GM18526 (cell line): Measurements from ENCODE around the gene RSPH9.

ENCODE experiments used
- POLR2A ChIP-seq: IDR thresholded peaks from 3 replicates; pipeline ENCODE4 v1.6.1; 2011; ENCODE audit not compliant: insufficient read length; ENCODE audit errors: extremely low read depth

Gene RSPH9, protein sequence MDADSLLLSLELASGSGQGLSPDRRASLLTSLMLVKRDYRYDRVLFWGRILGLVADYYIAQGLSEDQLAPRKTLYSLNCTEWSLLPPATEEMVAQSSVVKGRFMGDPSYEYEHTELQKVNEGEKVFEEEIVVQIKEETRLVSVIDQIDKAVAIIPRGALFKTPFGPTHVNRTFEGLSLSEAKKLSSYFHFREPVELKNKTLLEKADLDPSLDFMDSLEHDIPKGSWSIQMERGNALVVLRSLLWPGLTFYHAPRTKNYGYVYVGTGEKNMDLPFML

DNA sequence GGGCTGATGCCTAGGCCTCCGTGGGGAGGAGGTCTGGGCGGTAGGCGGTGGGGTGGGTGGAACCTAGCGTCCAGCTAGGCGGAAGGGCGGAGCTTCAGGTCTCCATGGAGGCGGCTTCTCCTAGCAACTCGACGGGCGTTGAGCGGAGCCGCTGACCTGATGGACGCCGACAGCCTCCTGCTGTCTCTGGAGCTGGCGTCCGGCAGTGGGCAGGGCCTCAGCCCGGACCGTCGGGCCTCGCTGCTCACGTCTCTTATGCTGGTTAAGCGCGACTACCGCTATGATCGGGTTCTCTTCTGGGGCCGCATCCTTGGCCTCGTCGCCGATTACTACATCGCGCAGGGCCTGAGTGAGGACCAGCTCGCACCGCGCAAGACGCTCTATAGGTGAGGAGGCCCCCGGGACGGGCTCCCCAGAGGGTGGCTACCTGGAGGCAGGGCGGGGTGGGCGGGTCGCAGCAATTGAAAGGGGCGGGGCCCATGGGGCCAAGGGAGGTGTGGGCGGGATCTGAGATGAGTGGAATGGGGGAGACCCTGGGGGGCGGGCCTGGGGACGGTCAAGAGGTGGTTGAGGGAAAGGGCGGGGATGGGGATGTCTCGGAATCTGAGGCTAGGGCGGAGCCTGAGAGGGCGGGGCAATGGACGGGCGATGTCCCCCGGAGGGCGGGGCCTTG lies at the start of gene RSPH9:
Gene RSPH9, plus strand, starts transcription at position 97 of the 673 bp plus-strand sequence. Its CDS starts 63 bp downstream, at position 160.
- no peak for TF ChIP-seq POLR2A

DNA sequence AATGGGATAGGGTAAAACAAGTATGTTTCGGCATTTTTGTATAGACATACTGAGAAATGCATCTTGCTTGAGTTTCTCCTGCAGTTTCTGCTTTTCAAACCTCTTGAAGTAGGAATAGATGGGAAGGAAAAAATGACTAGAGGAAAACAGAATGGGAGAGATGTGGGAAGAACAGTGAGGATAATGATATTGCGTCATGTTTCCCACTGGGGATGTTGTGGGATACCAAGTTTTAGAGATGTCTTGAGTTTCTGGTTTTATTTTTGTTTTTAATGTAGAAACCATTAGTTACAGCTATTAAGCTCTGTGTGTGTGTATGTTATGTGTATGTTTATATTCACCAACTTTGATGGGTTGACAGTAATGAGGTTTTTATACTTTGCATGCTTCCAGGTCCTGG lies 44.2 kb upstream of the RSPH9 start:
- no peak for TF ChIP-seq POLR2A

DNA sequence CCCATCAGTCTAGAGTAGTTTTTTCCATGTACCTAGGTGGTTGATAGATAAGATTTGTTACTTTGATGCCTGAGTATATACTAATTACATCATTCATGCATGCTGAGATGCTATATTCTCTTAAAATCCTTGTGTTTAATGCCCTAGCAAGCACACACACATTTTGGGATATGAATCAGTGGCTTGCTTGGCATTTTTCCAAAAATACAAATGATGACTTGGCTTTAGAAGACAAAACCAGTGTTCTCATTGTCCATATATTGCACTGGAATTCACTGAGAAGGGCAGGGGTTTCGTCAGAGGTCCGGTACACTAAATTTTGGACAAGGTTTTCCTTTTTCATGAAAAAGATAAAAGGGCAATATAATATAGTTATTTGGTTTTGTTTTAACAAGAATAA lies 40.7 kb upstream of the RSPH9 start:
- no peak for TF ChIP-seq POLR2A

DNA sequence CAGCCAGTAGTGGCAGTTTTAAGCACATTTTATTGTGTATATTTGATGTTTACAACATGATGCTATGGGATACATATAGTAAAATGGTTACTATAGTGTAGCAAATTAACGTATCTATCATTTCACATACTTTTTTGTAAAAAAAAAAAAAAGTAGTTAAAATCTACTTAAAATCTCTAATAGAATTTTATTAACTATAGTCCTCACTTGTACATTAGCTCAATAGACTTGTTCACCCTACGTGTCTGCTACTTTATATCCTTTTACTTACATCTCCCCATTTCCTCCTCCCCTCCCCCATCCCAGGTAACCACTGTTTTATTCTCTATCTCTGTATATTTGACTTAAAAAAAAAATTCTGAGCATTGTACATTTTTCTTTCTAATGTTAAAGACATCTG lies 38.8 kb upstream of the RSPH9 start:
- TF ChIP-seq POLR2A: no peak

DNA sequence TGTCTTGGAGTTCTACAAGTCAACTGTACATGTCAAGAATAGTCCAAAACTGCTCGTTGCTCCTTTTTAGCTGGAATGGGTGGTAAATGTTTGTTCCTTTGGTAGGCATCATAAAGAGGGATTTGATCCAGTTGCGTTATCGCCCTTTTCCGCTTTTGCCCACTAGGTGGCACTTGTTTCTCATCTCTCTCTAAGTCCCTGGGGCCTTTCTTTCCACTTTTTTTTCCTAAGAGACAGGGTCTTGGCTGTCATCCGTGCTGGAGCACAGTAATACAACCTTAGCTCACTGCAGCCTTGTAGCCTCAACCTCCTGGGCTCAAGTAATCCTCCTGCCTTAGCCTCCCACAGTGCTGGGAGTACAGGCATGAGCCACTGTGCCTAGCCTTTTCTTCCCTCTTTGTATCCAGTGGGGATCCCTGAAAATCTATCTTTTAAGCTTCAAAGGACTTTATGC lies 36.5 kb upstream of the RSPH9 start:
- TF ChIP-seq POLR2A: no peak

DNA sequence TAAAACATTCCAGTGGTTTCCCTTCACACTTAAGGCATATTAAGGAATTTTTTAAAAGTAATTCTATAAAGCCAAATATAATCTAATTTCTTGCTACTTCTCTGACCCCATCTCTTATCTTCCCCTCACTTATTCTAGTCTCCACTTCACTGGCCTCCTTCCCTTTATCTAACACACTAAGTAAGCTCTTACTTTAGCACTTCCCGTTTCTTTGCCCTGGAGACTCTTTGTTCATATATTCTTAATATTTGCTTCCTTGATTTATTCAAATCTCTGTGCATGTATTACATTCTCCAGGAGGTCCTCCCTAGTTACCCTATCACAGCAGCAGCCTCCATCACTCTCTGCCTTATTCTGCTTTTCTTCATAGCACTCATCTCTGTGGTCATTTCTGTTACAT lies 36.0 kb upstream of the RSPH9 start:
- TF ChIP-seq POLR2A: no peak

DNA sequence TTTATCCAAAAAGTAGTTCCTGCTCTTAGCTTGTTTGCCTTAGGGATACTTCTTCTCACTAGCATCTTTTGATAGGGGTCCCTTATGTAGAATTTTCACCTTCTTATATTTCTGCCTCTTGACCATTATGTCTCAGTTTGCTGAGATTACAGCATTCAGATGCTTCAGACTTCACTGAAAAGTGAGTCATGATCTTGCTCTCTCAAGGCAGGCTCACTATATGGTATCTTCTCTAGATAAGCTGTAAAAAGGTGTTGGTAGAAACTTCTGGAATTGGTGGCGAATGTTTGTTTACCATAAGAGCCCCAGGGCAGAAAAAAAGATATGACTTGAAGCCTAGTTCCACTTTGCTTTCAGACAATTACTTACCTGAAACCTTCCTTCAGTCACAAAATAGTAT lies 35.4 kb upstream of the RSPH9 start:
- TF ChIP-seq POLR2A: no peak

DNA sequence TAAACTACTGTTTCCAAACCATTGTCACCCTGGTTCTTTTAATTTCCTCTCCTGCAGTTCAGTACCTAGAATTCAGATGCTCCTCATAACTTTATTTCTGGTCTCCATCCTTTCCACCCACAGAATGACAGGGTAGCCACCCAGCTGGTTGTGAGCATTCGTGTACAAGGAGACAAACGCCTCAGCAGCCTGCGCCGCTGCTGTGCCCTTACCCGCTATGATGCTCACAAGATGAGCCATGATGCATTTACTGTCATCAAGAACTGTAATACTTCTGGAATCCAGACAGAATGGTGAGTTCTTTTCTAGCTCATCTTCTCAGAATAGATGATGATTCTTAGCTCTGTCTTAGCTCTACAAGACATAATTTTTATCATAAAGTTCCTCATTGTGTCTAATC lies 34.4 kb upstream of the RSPH9 start:
- TF ChIP-seq POLR2A: no peak

DNA sequence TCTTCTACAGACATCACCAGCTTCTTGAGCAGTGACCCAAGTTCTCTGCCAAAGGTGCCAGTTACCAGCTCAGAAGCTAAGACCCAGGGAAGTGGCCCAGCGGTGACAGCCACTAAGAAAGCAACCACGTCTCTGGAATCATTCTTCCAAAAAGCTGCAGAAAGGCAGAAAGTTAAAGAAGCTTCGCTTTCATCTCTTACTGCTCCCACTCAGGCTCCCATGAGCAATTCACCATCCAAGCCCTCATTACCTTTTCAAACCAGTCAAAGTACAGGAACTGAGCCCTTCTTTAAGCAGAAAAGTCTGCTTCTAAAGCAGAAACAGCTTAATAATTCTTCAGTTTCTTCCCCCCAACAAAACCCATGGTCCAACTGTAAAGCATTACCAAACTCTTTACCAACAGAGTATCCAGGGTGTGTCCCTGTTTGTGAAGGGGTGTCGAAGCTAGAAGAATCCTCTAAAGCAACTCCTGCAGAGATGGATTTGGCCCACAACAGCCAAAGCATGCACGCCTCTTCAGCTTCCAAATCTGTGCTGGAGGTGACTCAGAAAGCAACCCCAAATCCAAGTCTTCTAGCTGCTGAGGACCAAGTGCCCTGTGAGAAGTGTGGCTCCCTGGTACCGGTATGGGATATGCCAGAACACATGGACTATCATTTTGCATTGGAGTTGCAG lies 31.0 kb upstream of the RSPH9 start:
- no peak for TF ChIP-seq POLR2A

DNA sequence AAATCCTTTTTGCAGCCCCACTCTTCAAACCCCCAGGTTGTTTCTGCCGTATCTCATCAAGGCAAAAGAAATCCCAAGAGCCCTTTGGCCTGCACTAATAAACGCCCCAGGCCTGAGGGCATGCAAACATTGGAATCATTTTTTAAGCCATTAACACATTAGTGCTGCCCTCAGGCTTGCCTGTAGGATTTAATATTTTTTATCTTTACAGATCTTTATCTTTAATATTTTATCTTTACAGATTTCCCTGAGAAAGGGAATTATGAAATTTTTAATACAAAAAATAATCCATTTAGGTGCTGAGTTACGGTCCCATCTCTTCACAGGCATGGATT lies 30.5 kb upstream of the RSPH9 start:
- TF ChIP-seq POLR2A: no peak

DNA sequence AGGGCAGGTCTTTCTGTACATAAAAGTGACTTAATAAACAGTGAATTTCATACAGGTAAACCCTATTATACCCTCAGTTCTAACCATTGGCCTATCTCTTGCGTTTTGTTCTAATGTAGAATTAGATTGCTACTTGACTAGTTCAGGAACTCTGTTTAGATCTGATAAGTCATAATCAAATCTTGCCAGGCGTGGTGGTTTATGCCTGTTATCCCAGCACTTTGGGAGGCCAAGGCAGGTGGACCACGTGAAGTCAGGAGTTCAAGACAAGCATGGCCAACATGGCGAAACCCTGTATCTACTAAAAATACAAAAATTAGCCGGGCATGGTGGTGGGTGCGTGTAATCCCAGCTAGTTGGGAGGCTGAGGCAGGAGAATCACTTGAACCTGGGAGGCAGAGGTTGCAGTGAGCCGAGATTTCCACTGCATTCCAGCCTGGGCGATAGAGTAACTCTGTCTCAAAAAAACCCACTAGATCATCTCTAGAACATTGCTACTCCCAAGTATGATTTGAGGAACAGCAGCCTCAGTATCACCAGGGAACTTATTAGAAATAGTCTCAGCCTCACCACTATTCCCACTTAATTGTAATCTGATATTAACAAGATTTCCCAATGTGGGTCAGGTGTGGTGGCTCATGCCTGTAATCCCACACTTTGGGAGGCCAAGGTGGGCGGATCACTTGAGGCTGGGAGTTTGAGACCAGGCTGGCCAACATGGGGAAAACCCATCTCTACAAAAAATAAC lies 27.9 kb upstream of the RSPH9 start:
- no peak for TF ChIP-seq POLR2A

DNA sequence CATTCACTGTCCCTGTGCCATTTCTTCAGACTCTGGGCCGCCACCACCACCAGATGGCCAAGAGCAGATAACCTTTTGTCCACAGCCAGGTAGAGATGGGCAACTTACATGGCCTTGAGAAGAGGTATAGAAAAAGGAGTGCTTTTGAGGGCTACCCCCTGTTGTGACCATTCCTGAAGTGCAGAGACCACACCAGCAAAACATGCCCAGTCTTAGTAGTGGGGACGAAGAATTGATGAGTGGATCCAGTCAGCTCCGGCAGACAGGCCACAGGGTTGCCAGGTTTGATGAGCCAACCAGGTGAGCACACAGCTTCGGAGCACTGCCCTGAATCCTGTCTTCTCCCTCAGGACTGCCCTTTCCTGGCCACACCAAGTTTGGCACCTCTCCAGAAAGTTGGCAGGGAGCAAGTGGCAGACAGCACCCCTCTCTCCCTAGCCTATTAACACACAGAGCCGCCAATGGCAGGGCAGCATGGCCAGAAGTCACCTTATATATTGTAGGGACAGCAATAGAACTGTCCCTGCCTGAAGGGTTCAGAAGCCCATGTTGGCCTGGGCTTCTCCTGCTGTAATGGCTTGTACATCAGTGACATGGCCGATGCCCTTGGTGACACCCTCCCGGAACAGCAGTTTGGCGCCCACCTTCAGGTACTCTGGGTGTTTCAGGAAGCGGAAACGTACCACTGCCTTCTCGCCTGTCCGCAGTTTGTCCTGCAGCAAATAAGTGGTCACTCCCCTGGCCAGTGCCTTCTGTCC lies 23.6 kb upstream of the RSPH9 start:
- no peak for TF ChIP-seq POLR2A

DNA sequence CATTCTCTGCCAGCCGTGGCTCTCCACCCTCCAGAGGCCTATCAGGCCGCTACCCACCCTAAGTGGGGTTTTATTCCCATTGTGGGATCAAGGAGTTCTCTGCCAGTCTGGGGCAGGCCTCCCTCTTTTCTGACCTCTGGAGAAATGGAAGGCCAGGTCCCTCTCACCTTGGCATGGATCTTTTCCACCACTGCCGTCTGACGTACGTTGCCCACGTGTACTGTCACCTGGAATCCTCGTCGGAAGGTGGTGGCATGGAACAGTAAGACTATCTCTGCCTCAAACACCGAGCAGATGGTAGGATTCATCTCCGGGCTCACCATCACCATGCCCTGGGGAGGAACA lies 23.0 kb upstream of the RSPH9 start:
- TF ChIP-seq POLR2A: no peak

DNA sequence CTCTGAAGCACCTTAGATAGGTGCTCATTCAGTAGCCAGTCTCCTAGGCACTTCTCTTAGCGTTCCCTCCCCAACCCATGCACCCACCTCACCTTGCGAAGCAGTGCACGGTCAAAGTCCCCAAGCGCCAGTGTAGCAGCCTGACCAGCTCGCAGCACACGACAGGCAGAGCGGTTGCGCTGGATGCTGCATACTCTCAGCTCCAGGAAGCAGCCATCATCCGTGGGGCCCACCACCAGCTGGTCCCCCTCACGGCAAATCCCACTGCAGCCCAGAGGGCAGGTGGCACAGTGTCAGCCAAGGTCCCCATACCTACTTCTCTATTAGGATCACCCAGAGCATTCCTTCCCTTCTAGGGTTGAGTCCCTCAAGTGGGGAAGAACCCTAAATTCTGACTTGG lies 22.3 kb upstream of the RSPH9 start:
- TF ChIP-seq POLR2A: no peak
